A549 (cell line): ENCODE measurements around the gene PMEL. TPM values are rescaled to one million over a fixed set of nuclear protein-coding genes. Genes with fewer than 3 reads are reported as not detected.
A peak's percentile ranks its signal among the peaks of the same experiment; 100 is the strongest.
"Not testable (repeated sequence)": the region's sequence is repeated elsewhere in the genome, so short reads cannot be mapped to it uniquely, and the experiment has no call there.

Experiments
- ATAC-seq, 2 experiments: fragments of 200-7000 bp in 1 of 2; fragments of >200 bp in 1 of 2; cut with Nextera tagmentation in 1 of 2; cut with Tn5 transposase in 1 of 2; 3 replicates each; pipeline versions ENCODE4 v1.8.0 to v1.9.1; 2018 to 2020; ENCODE audit warnings: mild to moderate bottlenecking in 1 of 2, moderate library complexity in 1 of 2
- CTCF ChIA-PET: fragments of 300-600 bp; sonication (Branson Sonifier 250); formaldehyde crosslinking; extraction: SDS; loops from one replicate; lab custom pipeline; 2021; ENCODE audit warnings: antibody characterized with exemption, inconsistent platforms; lab: Yijun Ruan, JAX
- POLR2A ChIA-PET: fragments of 350-600 bp; formaldehyde crosslinking; extraction: SDS; loops from one replicate; lab custom pipeline; 2021; ENCODE audit warnings: antibody characterized with exemption, inconsistent platforms; lab: Yijun Ruan, JAX
- DNase-seq, 2 experiments: peaks; one replicate each; pipeline versions ENCODE4 v3.0.0 to v3.0.0-alpha.2; 2011 to 2016; ENCODE audit warnings: low read depth in 1 of 2, low spot score in 1 of 2
- FAIRE-seq: peaks from 2 replicates; lab custom pipeline; 2011; peaks lifted over from hg19 to GRCh38; lab: Jason Lieb, UNC
- H3K27ac ChIP-seq, 2 experiments: fragments of >200 bp; sonication (Bioruptor Twin); formaldehyde crosslinking; 3 replicates each; pipeline ENCODE4 v1.5.1; 2016 to 2017
- H3K4me1 ChIP-seq: fragments of >200 bp; sonication (Bioruptor Twin); formaldehyde crosslinking; 3 replicates; pipeline ENCODE4 v1.6.1; 2016
- H3K4me2 ChIP-seq: fragments of >200 bp; sonication (Bioruptor Twin); formaldehyde crosslinking; 3 replicates; pipeline ENCODE4 v1.6.1; 2016
- H3K4me3 ChIP-seq: fragments of >200 bp; sonication (Bioruptor Twin); formaldehyde crosslinking; 3 replicates; pipeline ENCODE4 v1.5.1; 2016
- H3K9me3 ChIP-seq: fragments of >200 bp; sonication (Bioruptor Twin); formaldehyde crosslinking; 3 replicates; pipeline ENCODE4 v1.6.1; 2016
- ATOH8 ChIP-seq: fragments of 250-450 bp; sonication (Bioruptor Pico); IDR thresholded peaks from 2 replicates; pipeline ENCODE4 v1.5.0; 2020; ENCODE audit warnings: low read depth, mild to moderate bottlenecking, moderate library complexity
- CBX8 ChIP-seq: fragments of 200-600 bp; sonication (generic); IDR thresholded peaks from 2 replicates; pipeline ENCODE4 v1.6.1; 2016
- CEBPB ChIP-seq, 2 experiments: fragments of >200 bp in 1 of 2; sonication (Bioruptor Twin) in 1 of 2; formaldehyde crosslinking in 1 of 2; IDR thresholded peaks; 2 replicates each; pipeline ENCODE4 v1.6.1; 2012 to 2016
- CHD4 ChIP-seq: fragments of 200-600 bp; sonication (generic); IDR thresholded peaks from 2 replicates; pipeline ENCODE4 v1.6.1; 2016; ENCODE audit warnings: antibody characterized with exemption, mild to moderate bottlenecking, borderline replicate concordance
- E2F6 ChIP-seq: IDR thresholded peaks from 2 replicates; pipeline ENCODE4 v1.6.1; 2012; ENCODE audit warnings: low read depth, borderline replicate concordance
- EHF ChIP-seq: fragments of 250-450 bp; sonication (Bioruptor Pico); IDR thresholded peaks from 2 replicates; pipeline ENCODE4 v1.5.0; 2020; ENCODE audit warnings: mild to moderate bottlenecking
- FOSL2 ChIP-seq, 2 experiments: fragments of 450-650 bp in 1 of 2; fragments of >200 bp in 1 of 2; sonication (Bioruptor Twin) in 1 of 2; formaldehyde crosslinking; IDR thresholded peaks; 2 replicates each; pipeline versions ENCODE4 v1.5.0 to v1.6.1; 2016 to 2020; ENCODE audit warnings: mild to moderate bottlenecking in 1 of 2, moderate library complexity in 1 of 2
- GATA3 ChIP-seq: IDR thresholded peaks from 2 replicates; pipeline ENCODE4 v1.6.1; 2012; ENCODE audit warnings: borderline replicate concordance
- HDAC2 ChIP-seq: fragments of 200-600 bp; sonication (generic); IDR thresholded peaks from 2 replicates; pipeline ENCODE4 v1.6.1; 2016
- HEYL ChIP-seq: fragments of 250-450 bp; sonication (Bioruptor Pico); IDR thresholded peaks from 2 replicates; pipeline ENCODE4 v1.8.0; 2021; ENCODE audit warnings: mild to moderate bottlenecking, moderate library complexity
- MAFK ChIP-seq: fragments of 450-650 bp; IDR thresholded peaks from 2 replicates; pipeline ENCODE4 v1.6.1; 2014; ENCODE audit not compliant: partially characterized antibody
- MAX ChIP-seq: IDR thresholded peaks from 2 replicates; pipeline ENCODE4 v1.6.1; 2012
- NFE2L2 ChIP-seq: fragments of 150-350 bp; conservative IDR thresholded peaks from 2 replicates; pipeline ENCODE4 v1.6.1; 2014; ENCODE audit warnings: low read length
- NR3C1 ChIP-seq: fragments of >200 bp; sonication (Bioruptor Twin); formaldehyde crosslinking; IDR thresholded peaks from 3 replicates; pipeline ENCODE4 v1.6.1; 2017
- POLR2A ChIP-seq: IDR thresholded peaks from 2 replicates; pipeline ENCODE4 v1.6.1; 2012; ENCODE audit warnings: mild to moderate bottlenecking, low read length
- POLR2AphosphoS2 ChIP-seq: conservative IDR thresholded peaks from 2 replicates; pipeline ENCODE4 v1.6.1; 2012; ENCODE audit warnings: low read length, improper control_type of control experiment, inconsistent platforms
- RARB ChIP-seq: fragments of 250-450 bp; sonication (Bioruptor Pico); IDR thresholded peaks from 2 replicates; pipeline ENCODE4 v1.8.0; 2021; ENCODE audit warnings: mild to moderate bottlenecking, moderate library complexity
- RNF2 ChIP-seq: fragments of 200-600 bp; sonication (generic); IDR thresholded peaks from 2 replicates; pipeline ENCODE4 v1.6.1; 2016; ENCODE audit warnings: low read depth, mild to moderate bottlenecking, antibody characterized with exemption, moderate library complexity, borderline replicate concordance
- SMC3 ChIP-seq: fragments of >200 bp; sonication (Bioruptor Twin); formaldehyde crosslinking; IDR thresholded peaks from 3 replicates; pipeline ENCODE4 v1.6.1; 2018; ENCODE audit warnings: inconsistent platforms
- SREBF2 ChIP-seq: fragments of 450-650 bp; IDR thresholded peaks from 2 replicates; pipeline ENCODE4 v1.6.1; 2014; ENCODE audit warnings: mild to moderate bottlenecking, moderate library complexity
- TP53 ChIP-seq: fragments of 250-450 bp; sonication (Bioruptor Pico); IDR thresholded peaks from 2 replicates; pipeline ENCODE4 v1.5.0; 2021; ENCODE audit warnings: mild to moderate bottlenecking, moderate library complexity
- ZC3H11A ChIP-seq: fragments of 450-650 bp; IDR thresholded peaks from 2 replicates; pipeline ENCODE4 v1.6.1; 2014; ENCODE audit warnings: antibody characterized with exemption, mild to moderate bottlenecking
- ZSCAN20 ChIP-seq: fragments of 250-450 bp; sonication (Bioruptor Pico); IDR thresholded peaks from 2 replicates; pipeline ENCODE4 v1.8.0; 2022; ENCODE audit warnings: mild to moderate bottlenecking, moderate library complexity
- WGBS: methylation state at CpG from one replicate; pipeline ENCODE4 v1.1.6; 2017; ENCODE audit errors: missing lambda C conversion rate; 5-methylcytosine and 5-hydroxymethylcytosine counted together
- polyA plus RNA-seq, 4 experiments: library from polyadenylated mRNA; depleted of rRNA in 3 of 4; stranded (reverse); fragments of >200 nt; fragmentation: RNase III in 1 of 4; extraction: RNeasy Plus Mini Kit Qiagen cat#74134 plus additional on column Dnase treatment in 1 of 4; gene quantifications; 2 replicates in 3 of 4; 3 replicates in 1 of 4; pipeline ENCODE4 v1.2.3, GENCODE V29; 2011 to 2017
- TF ChIP-seq, protein P1 (sequence below): IDR thresholded peaks from 2 replicates; pipeline ENCODE4 v1.6.1; 2012

PMEL gene
- polyA plus RNA-seq, 2 of the 4 experiments (the other 2 are of a cell fraction): 1.4 to 2.2 TPM

GRCh38 chr12:55925371-55925770 is 40.5 kb downstream of the PMEL start:
- ChIA-PET CTCF (interaction anchor here (1.1 to 7.7 kb wide), 10 partner anchors 10 to 107 kb away, joined by 4 to 84 read pairs (median 15); partner anchors contain the start of genes DNAJC14, ORMDL2 and SARNP), POLR2A (interaction anchor here (1.7 kb wide), 1 partner anchor 96 kb away, joined by 10 read pairs; the partner anchor contains the start of gene DNAJC14)
- FAIRE-seq (no peak), DNase-seq (no peak), ATAC-seq (no peak)
- WGBS: 94% methylated on average over 4 of the region's 4 CpGs
- TF ChIP-seq MAFK: no peak
- TF ChIP-seq CEBPB (IDR thresholded peaks at IDR 0.05): 0 out of 4 replicates have a peak, but pooled peaks of 1 of the 2 experiments have one; percentile 11
- no peak for TF ChIP-seq EHF
- Histone ChIP-seq H3K4me2 (peak overlapping the region; percentile 90), H3K27ac (peak overlapping the region in 1 of 2 experiments; percentile 94; a peak in 2 of 6 replicates), H3K4me3 (peak overlapping the region; percentile 89; the same call in 1 of the 3 replicates), H3K4me1 (peaks cover 22% of the 10 kb centered on the region), H3K9me3 (no peaks in the 10 kb centered on the region)

- H3K9me3 ChIP-seq; DNase-seq; ATAC-seq; POLR2A ChIA-PET; H3K27ac ChIP-seq; FAIRE-seq; H3K4me3 ChIP-seq; H3K4me2 ChIP-seq; TF ChIP-seq FOSL2 (IDR thresholded peaks at IDR 0.05): not testable (repeated sequence)
- CTCF ChIA-PET: interaction anchor here (0.7 to 7.7 kb wide), 3 partner anchors 14 to 653 kb away, joined by 3 to 84 read pairs (median 36); partner anchors contain the start of gene DNAJC14
- WGBS: 92% methylated on average over 9 of the region's 9 CpGs
- TF ChIP-seq FOSL2 (CRISPR knock-in tag; IDR thresholded peaks at IDR 0.05): peak; percentile 14; the same call in 1 of the 2 replicates
- peaks cover 30% of the 10 kb centered on the region for H3K4me1 ChIP-seq
Measured at GRCh38 chr12:55923648-55924047, 42.2 kb downstream of the PMEL start.

- FAIRE-seq (no peak), ATAC-seq (no peak), DNase-seq (no peak)
- ChIA-PET POLR2A (no interaction called here), CTCF (interaction anchor here (1.8 to 7.7 kb wide), 2 partner anchors 9 to 15 kb away, joined by 4 to 84 read pairs; partner anchors contain the start of gene DGKA)
- H3K4me3 ChIP-seq: no peak overlapping the region
- WGBS: 85% methylated on average over 3 of the region's 3 CpGs
- no peak for TF ChIP-seq CHD4
- TF ChIP-seq MAX: no peak
- TF ChIP-seq CBX8: no peak
- no peak for TF ChIP-seq HDAC2
- no peak for TF ChIP-seq SREBF2
- TF ChIP-seq, protein P1, sequence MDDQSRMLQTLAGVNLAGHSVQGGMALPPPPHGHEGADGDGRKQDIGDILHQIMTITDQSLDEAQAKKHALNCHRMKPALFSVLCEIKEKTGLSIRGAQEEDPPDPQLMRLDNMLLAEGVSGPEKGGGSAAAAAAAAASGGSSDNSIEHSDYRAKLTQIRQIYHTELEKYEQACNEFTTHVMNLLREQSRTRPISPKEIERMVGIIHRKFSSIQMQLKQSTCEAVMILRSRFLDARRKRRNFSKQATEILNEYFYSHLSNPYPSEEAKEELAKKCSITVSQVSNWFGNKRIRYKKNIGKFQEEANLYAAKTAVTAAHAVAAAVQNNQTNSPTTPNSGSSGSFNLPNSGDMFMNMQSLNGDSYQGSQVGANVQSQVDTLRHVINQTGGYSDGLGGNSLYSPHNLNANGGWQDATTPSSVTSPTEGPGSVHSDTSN: no peak
- TF ChIP-seq POLR2AphosphoS2: no peak
- no peak for TF ChIP-seq E2F6
- no peak for TF ChIP-seq MAFK
- no peak overlapping the region for H3K27ac ChIP-seq
- H3K4me2 ChIP-seq: no peak overlapping the region
- peaks cover 26% of the 10 kb centered on the region for H3K4me1 ChIP-seq
- H3K9me3 ChIP-seq: no peaks in the 10 kb centered on the region
Measured at GRCh38 chr12:55922126-55922525, 43.7 kb downstream of the PMEL start.

GRCh38 chr12:55919032-55919431 is 46.8 kb downstream of the PMEL start:
- CTCF ChIA-PET: interaction anchor here (5.1 kb wide), 1 partner anchor 21 kb away, joined by 24 read pairs; no protein-coding TSS in a partner anchor
- H3K27ac ChIP-seq: peak overlapping the region; percentile 46 to 72; a peak in 4 of 6 replicates
- H3K9me3 ChIP-seq; H3K4me3 ChIP-seq; FAIRE-seq; POLR2A ChIA-PET; TF ChIP-seq FOSL2 (IDR thresholded peaks at IDR 0.05): not testable (repeated sequence)
- ATAC-seq: peak; percentile 86 to 88
- 49% methylated on average over 3 of the region's 3 CpGs for WGBS
- DNase-seq: peak in 1 of 2 experiments; percentile 72
- H3K4me1 ChIP-seq: peaks cover 28% of the 10 kb centered on the region
- peak; percentile 32; the same call in 1 of the 2 replicates for TF ChIP-seq FOSL2 (CRISPR knock-in tag; IDR thresholded peaks at IDR 0.05)
- peak overlapping the region; percentile 56 for H3K4me2 ChIP-seq

GRCh38 chr12:55915482-55915859 is 50.4 kb downstream of the PMEL start:
- no peak overlapping the region for H3K27ac ChIP-seq
- H3K4me2 ChIP-seq: no peak overlapping the region
- ChIA-PET POLR2A (no interaction called here), CTCF (interaction anchor here (0.6 to 5.6 kb wide), 5 partner anchors 11 to 138 kb away, joined by 3 to 52 read pairs (median 5); partner anchors contain the start of gene PYM1)
- H3K4me3 ChIP-seq: no peak overlapping the region
- H3K9me3 ChIP-seq: no peaks in the 10 kb centered on the region
- 83% methylated on average over 3 of the region's 3 CpGs for WGBS
- peaks cover 28% of the 10 kb centered on the region for H3K4me1 ChIP-seq
- ATAC-seq (no peak), FAIRE-seq (no peak), DNase-seq (no peak)
- TF ChIP-seq POLR2A (no peak), NFE2L2 (no peak), NR3C1 (no peak), HDAC2 (no peak), CHD4 (no peak), SMC3 (no peak), GATA3 (no peak), SREBF2 (no peak), ZC3H11A (no peak), RARB (CRISPR knock-in tag) (no peak), RNF2 (no peak), ATOH8 (CRISPR knock-in tag) (no peak), FOSL2 (IDR thresholded peaks at IDR 0.05) (no peak), FOSL2 (CRISPR knock-in tag; IDR thresholded peaks at IDR 0.05) (no peak), TP53 (CRISPR knock-in tag) (no peak), MAX (no peak), ZSCAN20 (CRISPR knock-in tag) (no peak), HEYL (no peak)
